ENCODE measurements around the gene PODXL. TPM values are rescaled to one million over a fixed set of nuclear protein-coding genes. Genes with fewer than 3 reads are reported as not detected.

PODXL gene
- polyA plus RNA-seq, 1 donor from 2014 or later = 4.5 TPM

GRCh38 chr7:131568970-131569369 lies 12.5 kb upstream of the PODXL start:
- Histone ChIP-seq H3F3A (ENCODE audit: insufficient read depth, low read length, poor library complexity, severe bottlenecking) (no peaks in the 10 kb centered on the region), H3K4me3 (ENCODE audit: low read length) (no peak overlapping the region), H3K9me2 (ENCODE audit: insufficient read depth, low read length) (no peaks in the 10 kb centered on the region), H3K9ac (ENCODE audit: low read length) (no peak overlapping the region), H3K27ac (ENCODE audit: low read length) (no peak overlapping the region), H2AFZ (ENCODE audit: low read depth, low read length) (no peak overlapping the region), H3K9me3 (ENCODE audit: low read length) (no peaks in the 10 kb centered on the region), H3K27me3 (ENCODE audit: insufficient read depth, low read depth, low read length) (no peaks in the 10 kb centered on the region), H3K4me2 (ENCODE audit: low read length) (no peak overlapping the region), H4K20me1 (ENCODE audit: insufficient read depth) (no peaks in the 10 kb centered on the region), H3K79me2 (replicated peaks; ENCODE audit: insufficient read depth, low read length) (no peaks in the 10 kb centered on the region), H3K36me3 (ENCODE audit: insufficient read depth, low read length) (no peaks in the 10 kb centered on the region)
- TF ChIP-seq POLR2AphosphoS5 (IDR thresholded peaks at IDR 0.05) = no peak
- no peak for TF ChIP-seq EZH2 (IDR thresholded peaks at IDR 0.05; ENCODE audit: borderline replicate concordance, insufficient read depth, low read length, poor library complexity, severe bottlenecking)
- no peak for TF ChIP-seq EP300 (conservative IDR thresholded peaks at IDR 0.05; ENCODE audit: poor library complexity, severe bottlenecking)

GRCh38 chr7:131568510-131568909 lies 12.1 kb upstream of the PODXL start:
- Histone ChIP-seq H3F3A (ENCODE audit: insufficient read depth, low read length, poor library complexity, severe bottlenecking) (no peaks in the 10 kb centered on the region), H2AFZ (ENCODE audit: low read depth, low read length) (no peak overlapping the region), H3K9ac (ENCODE audit: low read length) (no peak overlapping the region), H3K9me2 (ENCODE audit: insufficient read depth, low read length) (no peaks in the 10 kb centered on the region), H3K4me2 (ENCODE audit: low read length) (no peak overlapping the region), H3K27ac (ENCODE audit: low read length) (no peak overlapping the region), H3K36me3 (ENCODE audit: insufficient read depth, low read length) (no peaks in the 10 kb centered on the region), H4K20me1 (ENCODE audit: insufficient read depth) (no peaks in the 10 kb centered on the region), H3K27me3 (ENCODE audit: insufficient read depth, low read depth, low read length) (no peaks in the 10 kb centered on the region), H3K4me3 (ENCODE audit: low read length) (no peak overlapping the region), H3K79me2 (replicated peaks; ENCODE audit: insufficient read depth, low read length) (no peaks in the 10 kb centered on the region), H3K9me3 (ENCODE audit: low read length) (no peaks in the 10 kb centered on the region)
- TF ChIP-seq EZH2 (IDR thresholded peaks at IDR 0.05; ENCODE audit: borderline replicate concordance, insufficient read depth, low read length, poor library complexity, severe bottlenecking) (no peak), CTCF (IDR thresholded peaks at IDR 0.05; ENCODE audit: poor library complexity, severe bottlenecking) (no peak), EP300 (conservative IDR thresholded peaks at IDR 0.05; ENCODE audit: poor library complexity, severe bottlenecking) (no peak), MXI1 (conservative IDR thresholded peaks at IDR 0.05; ENCODE audit: poor library complexity, severe bottlenecking) (no peak), REST (IDR thresholded peaks at IDR 0.05; ENCODE audit: borderline replicate concordance) (no peak), TAF1 (IDR thresholded peaks at IDR 0.05; ENCODE audit: low read depth) (no peak), RAD21 (conservative IDR thresholded peaks at IDR 0.05) (no peak), POLR2AphosphoS5 (IDR thresholded peaks at IDR 0.05) (no peak), SMC3 (conservative IDR thresholded peaks at IDR 0.05; ENCODE audit: poor library complexity) (no peak)

GRCh38 chr7:131564640-131565039 lies 8.2 kb upstream of the PODXL start:
- Histone ChIP-seq H3K27me3 (ENCODE audit: insufficient read depth, low read depth, low read length) (no peaks in the 10 kb centered on the region), H2AFZ (ENCODE audit: low read depth, low read length) (no peak overlapping the region), H3K36me3 (ENCODE audit: insufficient read depth, low read length) (no peaks in the 10 kb centered on the region), H4K20me1 (ENCODE audit: insufficient read depth) (no peaks in the 10 kb centered on the region), H3K27ac (ENCODE audit: low read length) (no peak overlapping the region), H3K4me2 (ENCODE audit: low read length) (no peak overlapping the region), H3K9ac (ENCODE audit: low read length) (no peak overlapping the region), H3K79me2 (replicated peaks; ENCODE audit: insufficient read depth, low read length) (no peaks in the 10 kb centered on the region), H3K9me3 (ENCODE audit: low read length) (no peaks in the 10 kb centered on the region), H3F3A (ENCODE audit: insufficient read depth, low read length, poor library complexity, severe bottlenecking) (no peaks in the 10 kb centered on the region), H3K4me3 (ENCODE audit: low read length) (no peak overlapping the region), H3K9me2 (ENCODE audit: insufficient read depth, low read length) (no peaks in the 10 kb centered on the region)
- TF ChIP-seq SMC3 (conservative IDR thresholded peaks at IDR 0.05; ENCODE audit: poor library complexity) (no peak), RAD21 (conservative IDR thresholded peaks at IDR 0.05) (no peak), MXI1 (conservative IDR thresholded peaks at IDR 0.05; ENCODE audit: poor library complexity, severe bottlenecking) (no peak), POLR2AphosphoS5 (IDR thresholded peaks at IDR 0.05) (no peak), REST (IDR thresholded peaks at IDR 0.05; ENCODE audit: borderline replicate concordance) (no peak), CTCF (IDR thresholded peaks at IDR 0.05; ENCODE audit: poor library complexity, severe bottlenecking) (no peak), EP300 (conservative IDR thresholded peaks at IDR 0.05; ENCODE audit: poor library complexity, severe bottlenecking) (no peak), TAF1 (IDR thresholded peaks at IDR 0.05; ENCODE audit: low read depth) (no peak), EZH2 (IDR thresholded peaks at IDR 0.05; ENCODE audit: borderline replicate concordance, insufficient read depth, low read length, poor library complexity, severe bottlenecking) (no peak)

Data from neural cell (in vitro differentiated cells).